HUES6 (cell line): ENCODE measurements around the gene ABCC1.

ENCODE experiments used
- H3K27ac ChIP-seq: 2 replicates; pipeline ENCODE4 v1.7.0; 2013; ENCODE audit warnings: low read depth, mild to moderate bottlenecking, low read length, inconsistent platforms
- H3K27me3 ChIP-seq: 2 replicates; pipeline ENCODE4 v1.6.1; 2013; ENCODE audit warnings: low read length; ENCODE audit not compliant: control insufficient read depth, insufficient read depth
- H3K36me3 ChIP-seq: 2 replicates; pipeline ENCODE4 v1.6.1; 2013; ENCODE audit warnings: low read length; ENCODE audit not compliant: control insufficient read depth, insufficient read depth
- H3K4me1 ChIP-seq: 2 replicates; pipeline ENCODE4 v1.6.1; 2013; ENCODE audit warnings: low read length; ENCODE audit not compliant: control insufficient read depth, insufficient read depth
- H3K4me3 ChIP-seq: 2 replicates; pipeline ENCODE4 v1.5.1; 2013; ENCODE audit warnings: low read depth, low read length
- H3K9ac ChIP-seq: one replicate; pipeline ENCODE4 v1.6.1; 2013; ENCODE audit warnings: mild to moderate bottlenecking, low read length
- H3K9me3 ChIP-seq: 2 replicates; pipeline ENCODE4 v1.6.1; 2013; ENCODE audit warnings: low read depth, low read length; ENCODE audit not compliant: control insufficient read depth, insufficient read depth

The ABCC1 gene

DNA sequence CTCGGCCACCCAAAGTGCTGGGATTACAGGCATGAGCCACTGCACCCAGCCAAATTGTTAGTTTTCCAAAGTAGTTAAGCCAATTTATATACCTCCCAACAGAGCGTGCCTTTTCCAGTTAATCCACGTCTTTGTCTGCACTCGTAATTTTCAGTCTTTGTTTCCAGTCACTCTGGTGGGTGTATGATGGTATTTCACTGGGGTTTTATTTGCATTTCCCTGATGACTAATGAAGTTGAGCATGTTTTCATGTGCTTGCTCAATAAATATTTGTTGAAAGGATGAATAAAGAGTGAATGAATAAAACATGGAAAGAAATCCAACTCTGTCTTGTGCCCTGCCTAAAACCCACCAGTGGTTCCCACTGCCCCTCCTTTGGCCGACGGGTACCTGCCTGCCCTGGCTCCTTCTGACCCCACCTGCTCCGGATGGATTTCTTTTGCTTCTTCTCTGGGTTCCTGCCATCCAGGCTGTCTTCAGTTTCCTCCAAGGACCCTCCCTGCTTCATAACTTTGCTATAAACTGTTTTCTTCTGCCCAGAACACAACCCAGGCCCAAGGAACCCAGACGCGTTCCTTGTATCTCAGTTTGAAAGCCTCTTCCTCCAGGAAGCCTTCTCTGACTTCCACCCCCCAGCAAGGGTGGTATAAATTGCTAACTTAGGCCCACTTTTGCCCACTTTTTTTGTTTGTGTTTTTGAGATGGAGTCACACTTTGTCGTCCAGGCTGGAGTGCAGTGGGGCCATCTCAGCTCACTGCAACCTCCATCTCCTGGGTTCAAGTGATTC is 3.0 kb upstream of the ABCC1 start:
- Histone ChIP-seq H3K9me3 (no peaks in the 10 kb centered on the region), H3K27ac (no peak overlapping the region), H3K36me3 (no peaks in the 10 kb centered on the region)

DNA sequence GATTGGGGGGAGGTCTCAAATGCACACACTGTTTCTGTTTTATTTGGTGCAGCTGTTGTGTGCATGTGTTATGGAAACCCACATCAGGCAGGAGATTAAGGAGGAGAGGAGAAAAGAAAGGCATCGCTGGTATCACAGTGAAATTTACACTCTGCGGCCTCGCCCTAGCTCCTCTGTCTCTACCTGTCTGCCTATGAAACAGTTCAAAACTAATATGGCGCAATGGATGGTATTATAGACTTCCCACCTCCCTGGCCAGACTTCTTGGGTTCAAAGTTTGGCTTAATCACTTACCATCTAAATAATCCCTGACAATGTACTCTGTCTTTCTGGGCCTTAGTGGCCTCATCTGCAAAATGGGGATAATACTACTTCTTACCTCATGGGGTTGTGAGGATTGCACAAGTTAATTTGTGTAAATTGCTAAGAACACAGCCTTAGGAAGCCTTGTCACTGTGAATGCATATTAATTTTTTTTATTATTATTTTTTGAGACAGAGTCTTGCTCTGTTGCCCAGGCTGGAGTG is 1.4 kb upstream of the ABCC1 start:
- no peak overlapping the region for H3K4me3 ChIP-seq
- no peak overlapping the region for H3K9ac ChIP-seq
- H3K4me1 ChIP-seq, result peaks cover 10% of the 10 kb centered on the region
- no peaks in the 10 kb centered on the region for H3K9me3 ChIP-seq
- H3K27ac ChIP-seq, result no peak overlapping the region
- no peaks in the 10 kb centered on the region for H3K27me3 ChIP-seq
- H3K36me3 ChIP-seq, result no peaks in the 10 kb centered on the region

More for the DNA sequence above, 3.0 kb upstream of the ABCC1 start:
- no peak overlapping the region for H3K9ac ChIP-seq
- H3K4me3 ChIP-seq, result no peak overlapping the region
- no peaks in the 10 kb centered on the region for H3K27me3 ChIP-seq
- H3K4me1 ChIP-seq, result peaks cover 7% of the 10 kb centered on the region; the same call in 1 of the 2 replicates

DNA sequence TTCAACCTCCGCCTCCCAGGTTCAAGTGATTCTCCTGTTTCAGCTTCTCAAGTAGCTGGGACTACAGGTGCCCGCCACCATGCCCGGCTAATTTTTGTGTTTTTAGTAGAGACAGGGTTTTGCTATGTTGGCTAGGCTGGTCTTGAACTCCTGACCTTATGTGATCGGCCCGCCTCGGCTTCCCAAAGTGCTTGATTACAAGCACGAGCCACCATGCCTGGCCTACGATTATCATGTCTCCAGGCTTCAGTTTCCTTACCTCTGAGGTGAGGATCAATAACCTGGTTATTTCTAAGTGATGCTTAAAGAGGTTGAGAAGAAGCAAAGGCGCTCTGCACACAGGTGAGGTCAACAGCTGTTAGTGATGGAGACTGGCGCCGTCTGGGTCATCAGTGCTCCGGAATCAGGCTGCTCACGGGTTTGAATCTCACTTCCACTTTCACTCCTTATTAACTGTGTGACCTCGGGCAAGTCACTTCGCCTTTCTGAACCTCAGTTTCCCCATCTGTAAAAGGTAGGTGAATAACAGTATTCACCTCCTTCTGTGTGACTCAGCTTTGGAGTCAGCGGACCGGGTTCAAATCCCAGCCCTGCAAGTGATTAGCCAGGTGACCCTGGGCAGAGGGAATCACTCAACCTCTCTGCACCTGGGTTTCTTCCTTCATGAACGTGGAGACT is 745 bp upstream of the ABCC1 start:
- no peaks in the 10 kb centered on the region for H3K9me3 ChIP-seq
- H3K36me3 ChIP-seq, result no peaks in the 10 kb centered on the region
- H3K4me3 ChIP-seq, result peak overlapping the region; percentile 80
- peak overlapping the region; percentile 75 for H3K9ac ChIP-seq
- peaks cover 10% of the 10 kb centered on the region for H3K4me1 ChIP-seq
- H3K27ac ChIP-seq, result no peak overlapping the region
- H3K27me3 ChIP-seq, result no peaks in the 10 kb centered on the region

DNA sequence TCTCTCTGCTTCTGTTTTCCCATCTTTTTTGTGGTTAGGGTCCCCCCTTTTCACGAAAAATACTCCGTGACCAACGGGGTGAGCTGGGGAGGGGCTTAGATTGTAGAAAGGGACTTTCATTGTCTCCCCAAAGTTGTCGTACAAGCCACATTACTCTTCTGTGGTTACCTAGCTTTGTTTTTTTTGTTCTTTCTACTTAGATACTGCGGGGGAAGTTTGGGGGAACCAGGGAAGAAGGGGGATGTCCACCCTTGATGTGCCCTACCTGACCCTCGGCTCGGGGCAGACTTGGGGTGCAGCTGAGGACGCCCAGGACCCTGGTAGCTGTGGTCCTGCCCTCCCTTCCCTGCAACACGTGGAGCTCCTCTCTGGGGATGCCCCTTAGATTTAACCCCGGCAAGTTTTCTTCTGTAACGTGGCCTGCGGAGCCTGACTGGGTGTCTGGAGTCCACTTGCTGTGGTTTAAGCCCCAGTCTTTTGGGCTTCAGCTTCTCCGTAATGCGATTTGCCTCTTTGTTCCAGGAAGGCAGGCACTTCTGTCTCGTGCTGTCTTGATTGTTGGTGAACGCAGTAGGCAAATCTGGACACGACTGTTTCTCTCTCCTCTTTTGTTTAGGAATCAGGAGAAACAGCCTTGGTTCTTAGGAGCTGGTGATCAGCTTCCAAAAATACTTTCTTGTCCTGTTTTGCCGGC is 892 bp downstream of the ABCC1 start:
- no peaks in the 10 kb centered on the region for H3K36me3 ChIP-seq
- peaks cover 10% of the 10 kb centered on the region for H3K4me1 ChIP-seq
- H3K27me3 ChIP-seq, result no peaks in the 10 kb centered on the region
- no peaks in the 10 kb centered on the region for H3K9me3 ChIP-seq
- peak overlapping the region; percentile 85 for H3K9ac ChIP-seq
- H3K4me3 ChIP-seq, result peak overlapping the region; percentile 78
- peak overlapping the region; percentile 54; the same call in 1 of the 2 replicates for H3K27ac ChIP-seq

DNA sequence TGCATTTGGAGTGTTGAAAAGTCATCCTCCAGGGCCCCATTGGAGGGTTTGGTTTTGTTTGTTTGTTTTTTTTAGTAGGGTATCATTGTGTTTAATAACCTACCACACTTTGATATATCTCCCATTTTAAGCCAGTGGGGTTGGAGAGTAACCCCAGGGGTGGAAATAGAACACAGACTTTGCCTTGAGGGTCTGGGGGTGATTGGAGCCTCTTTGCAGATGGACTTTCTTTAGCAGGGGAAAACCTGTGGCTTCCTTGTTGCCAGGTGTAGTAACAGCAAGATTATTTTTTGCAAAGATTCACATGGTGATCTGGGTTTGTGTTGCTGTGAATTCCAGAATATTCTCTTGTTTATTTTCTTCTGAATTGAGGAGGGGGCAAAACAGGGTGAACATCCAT is 1.5 kb downstream of the ABCC1 start:
- Histone ChIP-seq H3K9me3 (no peaks in the 10 kb centered on the region), H3K36me3 (no peaks in the 10 kb centered on the region)

DNA sequence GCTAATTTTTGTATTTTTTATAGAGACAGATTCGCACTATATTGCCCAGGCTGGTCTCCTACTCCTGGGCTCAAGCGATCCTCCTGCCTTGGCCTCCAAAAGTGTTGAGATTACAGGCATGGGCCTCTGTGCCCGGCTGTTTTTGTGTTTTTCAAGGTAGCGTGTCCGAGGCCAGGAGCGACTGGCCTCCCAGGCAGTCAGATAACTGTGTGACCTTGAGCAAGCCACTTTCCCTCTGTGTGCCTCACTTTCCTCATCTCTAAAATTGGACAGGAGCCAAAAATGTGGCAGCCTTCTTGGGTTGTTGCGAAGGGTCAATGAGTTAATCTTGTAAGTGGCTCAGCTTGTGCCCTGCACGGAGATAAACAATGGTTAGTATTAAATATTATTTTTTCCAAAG is 2.4 kb downstream of the ABCC1 start:
- Histone ChIP-seq H3K4me1 (peaks cover 12% of the 10 kb centered on the region), H3K9ac (no peak overlapping the region), H3K36me3 (no peaks in the 10 kb centered on the region), H3K4me3 (no peak overlapping the region), H3K27me3 (no peaks in the 10 kb centered on the region), H3K9me3 (no peaks in the 10 kb centered on the region), H3K27ac (no peak overlapping the region)

More for the DNA sequence above, 1.5 kb downstream of the ABCC1 start:
- H3K4me3 ChIP-seq, result peak overlapping the region; percentile 78
- peak overlapping the region; percentile 85 for H3K9ac ChIP-seq
- H3K4me1 ChIP-seq, result peaks cover 12% of the 10 kb centered on the region
- H3K27ac ChIP-seq, result no peak overlapping the region
- H3K27me3 ChIP-seq, result no peaks in the 10 kb centered on the region

DNA sequence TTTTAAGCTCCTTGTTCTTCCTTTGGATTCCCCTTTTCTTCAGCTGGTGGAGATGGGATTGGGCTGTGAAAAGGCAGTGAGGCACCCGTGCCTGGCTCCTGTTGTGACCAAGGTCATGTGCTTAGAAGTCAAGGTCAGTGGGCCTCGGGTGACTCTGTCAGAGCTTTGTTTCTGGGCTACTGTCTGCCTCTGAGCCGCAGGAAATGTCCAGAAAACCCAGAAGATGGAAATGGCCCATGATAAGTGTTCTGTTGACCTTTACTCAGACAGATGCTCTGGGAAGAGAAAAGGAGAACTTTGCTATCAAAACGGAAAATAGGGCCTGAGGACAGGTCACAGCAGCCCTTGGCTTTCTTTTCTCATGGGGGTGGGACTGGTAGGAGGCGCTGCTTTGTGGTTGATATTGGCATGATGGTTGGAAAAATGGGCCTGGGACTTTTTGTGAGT is 2.9 kb downstream of the ABCC1 start:
- H3K4me3 ChIP-seq, result no peak overlapping the region
- no peaks in the 10 kb centered on the region for H3K36me3 ChIP-seq
- H3K9me3 ChIP-seq, result no peaks in the 10 kb centered on the region
- no peak overlapping the region for H3K9ac ChIP-seq
- peaks cover 12% of the 10 kb centered on the region for H3K4me1 ChIP-seq
- no peak overlapping the region for H3K27ac ChIP-seq
- no peaks in the 10 kb centered on the region for H3K27me3 ChIP-seq

DNA sequence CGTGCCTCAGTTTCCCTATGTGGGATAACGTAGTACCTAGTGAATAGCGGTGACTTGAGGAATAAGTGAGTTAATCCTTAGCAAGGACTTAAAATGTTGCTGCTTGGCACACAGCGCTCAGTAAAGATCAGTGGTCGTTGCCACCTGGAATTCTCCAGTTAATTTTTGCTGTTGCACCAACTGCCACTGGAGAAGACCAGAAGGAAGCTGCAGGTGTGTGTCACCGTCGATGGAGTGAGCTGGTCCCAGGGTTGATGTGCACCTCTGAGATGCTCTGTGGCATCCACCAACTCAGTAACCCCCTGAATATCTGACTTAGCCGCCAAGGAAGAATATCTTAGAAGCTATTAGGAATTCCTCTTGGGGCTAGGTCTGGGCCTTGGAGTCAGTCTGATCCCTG is 4.1 kb downstream of the ABCC1 start:
- H3K36me3 ChIP-seq, result no peaks in the 10 kb centered on the region
- no peak overlapping the region for H3K4me3 ChIP-seq
- peaks cover 12% of the 10 kb centered on the region for H3K4me1 ChIP-seq
- H3K9me3 ChIP-seq, result no peaks in the 10 kb centered on the region
- H3K27me3 ChIP-seq, result no peaks in the 10 kb centered on the region
- H3K27ac ChIP-seq, result no peak overlapping the region
- H3K9ac ChIP-seq, result no peak overlapping the region

DNA sequence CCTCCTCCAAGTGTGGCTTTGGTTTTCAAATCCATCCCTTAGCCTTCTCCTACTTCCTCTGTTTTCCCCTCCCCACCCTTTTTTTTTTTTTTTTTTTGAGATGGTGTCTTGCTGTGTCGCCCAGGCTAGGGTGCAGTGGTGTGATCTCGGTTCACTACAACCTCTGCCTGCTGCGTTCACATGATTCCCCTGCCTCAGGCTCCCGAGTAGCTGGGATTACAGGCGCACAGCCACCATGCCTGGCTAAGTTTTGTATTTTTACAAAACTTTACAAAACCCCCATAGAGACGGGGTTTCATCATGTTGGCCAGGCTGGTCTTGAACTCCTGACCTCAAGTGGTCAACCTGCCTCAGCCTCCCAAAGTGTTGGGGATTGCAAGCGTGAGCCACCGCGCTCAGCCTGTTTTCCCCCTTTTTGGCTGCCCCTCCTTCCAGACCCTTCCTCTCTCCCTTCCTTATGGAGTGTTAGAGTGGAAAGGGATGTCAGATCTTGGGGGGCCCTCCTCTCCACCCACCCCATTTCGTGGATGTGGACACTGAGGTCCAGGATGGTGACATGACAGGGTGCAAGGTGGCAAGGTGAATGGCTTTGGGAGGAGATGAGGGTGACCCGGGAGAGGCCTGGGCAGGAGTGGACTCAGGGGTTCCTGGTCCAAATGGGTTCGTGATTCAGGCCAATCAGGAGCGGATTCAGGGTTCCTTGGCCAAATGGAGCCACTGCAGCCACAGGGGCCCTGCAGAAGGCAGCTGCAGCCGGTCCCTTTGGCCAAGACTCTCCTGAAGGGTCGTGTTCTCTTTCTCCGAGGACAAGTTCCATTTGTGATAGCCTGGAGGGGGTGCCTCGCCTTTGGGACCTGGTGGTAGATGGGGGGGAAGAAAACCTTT is 4.8 kb downstream of the ABCC1 start:
- Histone ChIP-seq H3K27me3 (no peaks in the 10 kb centered on the region), H3K4me3 (no peak overlapping the region), H3K9me3 (no peaks in the 10 kb centered on the region), H3K27ac (no peak overlapping the region), H3K4me1 (peaks cover 19% of the 10 kb centered on the region), H3K9ac (no peak overlapping the region), H3K36me3 (no peaks in the 10 kb centered on the region)

DNA sequence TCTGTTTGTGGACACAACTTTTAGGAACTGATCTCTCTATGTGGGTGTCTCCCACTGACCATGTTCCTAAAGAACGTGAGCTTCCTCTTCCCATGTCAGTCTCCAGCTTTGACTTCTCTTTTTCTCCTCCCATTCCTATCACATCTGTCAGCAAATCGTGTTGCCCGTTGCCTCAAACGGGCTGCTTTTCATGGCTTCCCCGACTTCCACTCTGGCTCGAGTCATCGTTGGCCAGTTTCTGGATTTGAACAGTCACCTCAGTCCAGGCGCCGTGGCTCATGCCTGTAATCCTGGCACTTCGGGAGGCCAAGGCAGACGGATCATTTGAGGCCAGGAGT is 5.4 kb downstream of the ABCC1 start:
- peaks cover 19% of the 10 kb centered on the region for H3K4me1 ChIP-seq
- no peaks in the 10 kb centered on the region for H3K36me3 ChIP-seq
- no peak overlapping the region for H3K9ac ChIP-seq
- no peaks in the 10 kb centered on the region for H3K27me3 ChIP-seq
- H3K4me3 ChIP-seq, result no peak overlapping the region
- H3K9me3 ChIP-seq, result no peaks in the 10 kb centered on the region
- no peak overlapping the region for H3K27ac ChIP-seq
